ENCODE data around the gene DCTN5. TPM values are rescaled to one million over a fixed set of nuclear protein-coding genes. Genes with fewer than 3 reads are reported as not detected.

The DCTN5 gene
- total and polyA plus RNA-seq, 2 of the 13 experiments (the other 11 are each of a cell fraction or from before 2014, with no cell fraction given) = 105 to 207 TPM

- TF ChIP-seq KLF11 (CRISPR knock-in tag; IDR thresholded peaks at IDR 0.05) = no peak
- no peak for TF ChIP-seq ZNF343 (CRISPR knock-in tag; IDR thresholded peaks at IDR 0.05)
- TF ChIP-seq ZNF18 (CRISPR knock-in tag; IDR thresholded peaks at IDR 0.05; ENCODE audit: insufficient replicate concordance) = no peak
- TF ChIP-seq HIC2 (CRISPR knock-in tag; IDR thresholded peaks at IDR 0.05; ENCODE audit: low read depth) = peak; percentile 75; the same call in 1 of the 2 replicates
- no peak for TF ChIP-seq ZNF136 (CRISPR knock-in tag; IDR thresholded peaks at IDR 0.05; ENCODE audit: low read depth)
- no peak; the same call in 1 of the 2 replicates for TF ChIP-seq NFE2L2 (IDR thresholded peaks at IDR 0.05; ENCODE audit: low read length)
- TF ChIP-seq RARA (CRISPR knock-in tag; IDR thresholded peaks at IDR 0.05) = peak; percentile 97
- peak; percentile 77 for TF ChIP-seq NR2F2 (IDR thresholded peaks at IDR 0.05; ENCODE audit: borderline replicate concordance, low read depth)
- TF ChIP-seq HOXA5 (CRISPR knock-in tag; IDR thresholded peaks at IDR 0.05) = no peak
- no peak for TF ChIP-seq ZSCAN31 (CRISPR knock-in tag; IDR thresholded peaks at IDR 0.05; ENCODE audit: low read depth)
- TF ChIP-seq ATM (IDR thresholded peaks at IDR 0.05; ENCODE audit: borderline replicate concordance) = no peak
- TF ChIP-seq ZNF713 (CRISPR knock-in tag; IDR thresholded peaks at IDR 0.05) = no peak
- TF ChIP-seq ZNF441 (CRISPR knock-in tag; IDR thresholded peaks at IDR 0.05; ENCODE audit: borderline replicate concordance) = no peak
- peak; percentile 62; the same call in 1 of the 2 replicates for TF ChIP-seq PAXIP1 (CRISPR knock-in tag; conservative IDR thresholded peaks at IDR 0.05)
- TF ChIP-seq ZBTB49 (CRISPR knock-in tag; IDR thresholded peaks at IDR 0.05; ENCODE audit: borderline replicate concordance) = no peak
- 0 out of 2 replicates have a peak, but pooled peaks have one; percentile 47 for TF ChIP-seq ZFP41 (CRISPR knock-in tag; IDR thresholded peaks at IDR 0.05; ENCODE audit: borderline replicate concordance)
- TF ChIP-seq NCOA1 (CRISPR knock-in tag; IDR thresholded peaks at IDR 0.05) = no peak
- TF ChIP-seq DRAP1 (CRISPR knock-in tag; IDR thresholded peaks at IDR 0.05) = no peak
- TF ChIP-seq PLSCR1 (CRISPR knock-in tag; IDR thresholded peaks at IDR 0.05; ENCODE audit: borderline replicate concordance) = no peak
These were observed 63.7 kb downstream of the DCTN5 start (continued) for GRCh38 chr16:23704772-23705516.
